Measurements from ENCODE around the gene ZSCAN10.

The ZSCAN10 gene

GRCh38 chr16:3134338-3135125 lies 35.4 kb upstream of the ZSCAN10 start, which contains the start of gene ZNF213:
TSS of gene ZNF213 (plus strand) at chr16:3135029. CDS start at chr16:3137281, 2,252 bp downstream.
- peak; percentile 83 to 92 (median 87) for DNase-seq (ENCODE audit: low read depth in 3 of 3)

GRCh38 chr16:3133844-3134243 lies 34.8 kb upstream of the ZSCAN10 start:
- no peak for DNase-seq (ENCODE audit: low read depth in 3 of 3)

- DNase-seq (ENCODE audit: low read depth in 3 of 3): peak in 1 of 3 donors; percentile 28
Observed at GRCh38 chr16:3131755-3132377, 32.8 kb upstream of the ZSCAN10 start.

- peak in 2 of 3 donors; percentile 64 to 84 for DNase-seq (ENCODE audit: low read depth in 3 of 3)
Observed at GRCh38 chr16:3129137-3130131, 30.3 kb upstream of the ZSCAN10 start.

- DNase-seq (ENCODE audit: low read depth in 3 of 3): no peak
Observed at GRCh38 chr16:3127745-3128144, 28.7 kb upstream of the ZSCAN10 start.

GRCh38 chr16:3123986-3124886 lies 25.1 kb upstream of the ZSCAN10 start:
- DNase-seq (ENCODE audit: low read depth in 3 of 3): peak; percentile 90 to 99 (median 94)

GRCh38 chr16:3122926-3123570 lies 24.0 kb upstream of the ZSCAN10 start:
- no peak for DNase-seq (ENCODE audit: low read depth in 3 of 3)

GRCh38 chr16:3121851-3122467 lies 22.9 kb upstream of the ZSCAN10 start:
- DNase-seq (ENCODE audit: low read depth in 3 of 3): no peak

- DNase-seq (ENCODE audit: low read depth in 3 of 3): no peak
Observed at GRCh38 chr16:3120435-3120834, 21.3 kb upstream of the ZSCAN10 start.

GRCh38 chr16:3119701-3120408 lies 20.8 kb upstream of the ZSCAN10 start:
- DNase-seq (ENCODE audit: low read depth in 3 of 3): no peak

- DNase-seq (ENCODE audit: low read depth in 3 of 3): no peak
Observed at GRCh38 chr16:3119286-3119685, 20.2 kb upstream of the ZSCAN10 start.

- DNase-seq (ENCODE audit: low read depth in 3 of 3): no peak
Observed at GRCh38 chr16:3118846-3119245, 19.8 kb upstream of the ZSCAN10 start.

- no peak for DNase-seq (ENCODE audit: low read depth in 3 of 3)
Observed at GRCh38 chr16:3118204-3118790, 19.2 kb upstream of the ZSCAN10 start.

- DNase-seq (ENCODE audit: low read depth in 3 of 3): no peak
Observed at GRCh38 chr16:3115561-3115960, 16.5 kb upstream of the ZSCAN10 start.

- DNase-seq (ENCODE audit: low read depth in 3 of 3): no peak
Observed at GRCh38 chr16:3115003-3115402, 15.9 kb upstream of the ZSCAN10 start.

- no peak for DNase-seq (ENCODE audit: low read depth in 3 of 3)
Observed at GRCh38 chr16:3113765-3114479, 14.8 kb upstream of the ZSCAN10 start.

GRCh38 chr16:3112881-3113574 lies 13.9 kb upstream of the ZSCAN10 start:
- no peak for DNase-seq (ENCODE audit: low read depth in 3 of 3)
